HG02642 (cell line): ENCODE results near the gene AGTPBP1.

Experiments used
- ATAC-seq: cut with Tn5 transposase; IDR thresholded peaks from one replicate; pipeline ENCODE4 v1.9.1; 2021; ENCODE audit warnings: mild to moderate bottlenecking; ENCODE audit not compliant: unreplicated experiment, poor library complexity

AGTPBP1 gene

GRCh38 chr9:85514256-85514655 lies 227.5 kb downstream of the AGTPBP1 start:
- ATAC-seq, result no peak

DNA sequence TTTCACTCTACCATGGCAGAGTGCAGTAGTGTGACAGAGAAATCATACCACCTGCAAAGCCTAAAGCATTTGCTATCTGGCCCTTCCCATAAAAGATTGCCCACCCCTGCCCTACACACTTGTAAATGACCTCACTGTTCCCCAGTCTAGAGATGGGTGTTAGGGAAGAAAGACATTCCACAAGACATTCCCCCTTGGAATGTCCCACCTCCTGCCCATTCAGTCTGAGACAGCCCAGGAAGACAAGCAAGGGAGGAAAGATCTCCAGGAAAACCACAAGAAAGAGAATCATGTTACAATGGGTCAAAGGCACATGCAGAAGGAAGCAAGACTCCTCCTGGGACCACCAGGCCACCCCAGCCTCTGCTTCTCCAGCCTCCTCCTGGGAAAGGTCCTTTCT lies 230.0 kb downstream of the AGTPBP1 start:
- no peak for ATAC-seq

GRCh38 chr9:85510830-85511504 lies 230.8 kb downstream of the AGTPBP1 start:
- ATAC-seq, result no peak

- no peak for ATAC-seq
Observed at GRCh38 chr9:85508616-85509015, 233.1 kb downstream of the AGTPBP1 start.

DNA sequence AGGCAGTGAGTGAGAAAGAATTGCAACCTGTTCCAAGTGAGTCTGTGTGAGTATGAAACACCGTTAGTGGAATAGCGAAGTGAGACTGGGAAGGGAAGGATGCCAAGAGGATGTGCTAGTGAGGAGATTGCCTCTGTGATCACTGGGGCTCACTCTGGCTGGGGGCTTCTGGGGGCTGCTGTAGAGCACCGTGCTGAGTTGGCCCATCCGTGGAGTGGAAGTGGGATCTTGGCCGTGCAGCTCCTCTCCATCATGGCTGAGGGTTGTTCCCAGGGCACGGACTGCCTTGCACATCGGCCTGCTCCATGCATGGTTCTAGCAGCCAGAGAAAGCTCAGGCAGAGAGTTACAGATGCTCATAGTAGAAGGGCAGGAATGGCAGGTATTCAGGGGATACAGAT lies 236.1 kb downstream of the AGTPBP1 start:
- ATAC-seq, result no peak

DNA sequence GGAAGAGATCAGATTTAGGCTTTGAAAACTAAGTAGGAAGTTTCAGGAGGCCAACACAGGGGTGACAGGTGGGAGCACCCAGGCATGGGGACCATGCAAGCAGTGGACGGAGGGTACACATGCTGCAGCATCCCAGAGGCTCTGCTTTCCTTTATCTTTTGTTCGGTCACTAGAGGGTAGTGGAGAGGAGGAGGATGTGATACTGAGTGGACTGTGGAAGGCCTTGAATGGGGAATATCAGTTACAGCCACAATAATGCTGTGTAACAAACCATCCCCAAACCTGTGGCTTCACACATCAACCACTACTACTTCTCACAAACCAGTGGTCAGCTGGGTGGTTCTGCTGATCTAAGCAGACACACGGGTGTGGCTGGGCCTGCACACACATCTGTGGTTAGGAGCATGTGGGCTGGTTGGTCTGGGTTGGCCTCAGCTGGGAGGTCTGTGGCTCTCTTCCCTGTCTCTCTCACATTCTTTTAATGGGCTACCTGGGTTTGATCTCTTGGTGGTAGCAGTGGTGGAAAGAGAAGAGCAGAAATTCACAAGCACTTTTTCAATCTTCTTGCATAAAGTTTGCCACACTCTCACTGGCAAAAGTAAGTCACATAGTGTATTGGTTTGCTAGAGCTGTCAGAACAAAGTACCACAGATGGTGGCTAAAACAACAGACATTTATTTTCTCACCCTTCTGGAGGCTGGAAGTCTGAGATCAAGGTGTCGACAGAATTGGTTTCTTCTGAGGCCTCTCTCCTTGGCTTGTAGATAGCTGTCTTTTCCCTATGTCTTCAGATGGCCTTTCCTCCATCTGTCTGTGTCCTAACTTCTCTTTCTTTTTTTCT lies 238.7 kb downstream of the AGTPBP1 start:
- ATAC-seq, result no peak

GRCh38 chr9:85501882-85502281 lies 239.9 kb downstream of the AGTPBP1 start:
- ATAC-seq, result no peak

- ATAC-seq, result no peak
Observed at GRCh38 chr9:85501456-85501855, 240.3 kb downstream of the AGTPBP1 start.
